ENCODE results near the gene KIT.

DNA sequence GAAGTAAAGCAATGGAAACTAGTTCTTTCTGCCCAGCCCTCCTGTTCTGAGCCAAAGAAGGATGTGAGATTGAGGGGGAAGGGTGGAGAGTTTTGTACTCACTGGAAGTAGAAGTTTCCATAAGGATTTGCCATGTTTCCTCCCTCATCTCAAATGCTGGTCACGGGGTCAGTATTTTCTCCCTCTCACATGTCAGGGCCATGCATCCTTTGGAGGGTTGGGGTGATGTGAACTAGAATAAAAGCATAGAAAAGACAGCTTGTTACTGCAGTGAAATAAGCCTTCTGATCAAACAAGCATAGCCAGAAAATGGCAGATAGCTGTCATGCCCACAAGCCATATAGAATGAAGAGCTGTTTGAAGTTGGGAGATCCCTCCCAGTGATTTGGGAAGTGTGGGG, 79.7 kb downstream of the KIT start:
- no peak for TF ChIP-seq CTCF (IDR thresholded peaks at IDR 0.05)
- no peak for TF ChIP-seq EZH2 (IDR thresholded peaks at IDR 0.05; ENCODE audit: borderline replicate concordance, insufficient read depth, low read depth, low read length, poor library complexity, severe bottlenecking)
